T-helper 22 cell (primary cell): Measurements from ENCODE around the gene CFAP65.

Experiments used
- DNase-seq: peaks from one replicate; pipeline ENCODE4 v3.0.0-alpha.2; 2020; ENCODE audit warnings: low read depth

The CFAP65 gene

GRCh38 chr2:218992196-218992595 lies 49.1 kb downstream of the CFAP65 start:
- DNase-seq, result no peak

DNA sequence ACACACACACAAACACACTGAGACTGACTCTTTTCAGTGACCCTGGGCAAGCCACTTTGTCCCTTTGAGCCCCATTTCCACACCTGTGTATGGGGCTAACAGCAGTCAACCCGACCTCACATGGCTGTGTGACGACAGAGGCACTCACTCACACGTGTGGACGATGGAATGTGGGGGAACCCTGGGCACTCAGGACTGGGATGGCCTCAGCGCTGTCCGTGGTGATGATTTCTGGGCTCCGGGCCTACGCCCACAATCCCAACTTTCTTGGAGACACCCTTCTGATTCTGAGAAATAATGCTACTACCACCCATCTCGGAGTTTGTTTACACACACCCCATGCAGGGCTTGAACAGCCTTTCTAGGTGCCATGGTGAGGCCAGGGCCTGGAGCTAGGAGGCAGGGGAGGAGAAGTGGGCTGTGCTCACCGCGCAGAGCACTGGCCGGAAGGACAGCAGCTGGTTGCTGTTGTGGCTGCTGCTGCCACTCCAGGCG lies 49.6 kb downstream of the CFAP65 start:
- DNase-seq, result no peak

- DNase-seq, result no peak
These were observed 50.7 kb downstream of the CFAP65 start for GRCh38 chr2:218990612-218991011.

DNA sequence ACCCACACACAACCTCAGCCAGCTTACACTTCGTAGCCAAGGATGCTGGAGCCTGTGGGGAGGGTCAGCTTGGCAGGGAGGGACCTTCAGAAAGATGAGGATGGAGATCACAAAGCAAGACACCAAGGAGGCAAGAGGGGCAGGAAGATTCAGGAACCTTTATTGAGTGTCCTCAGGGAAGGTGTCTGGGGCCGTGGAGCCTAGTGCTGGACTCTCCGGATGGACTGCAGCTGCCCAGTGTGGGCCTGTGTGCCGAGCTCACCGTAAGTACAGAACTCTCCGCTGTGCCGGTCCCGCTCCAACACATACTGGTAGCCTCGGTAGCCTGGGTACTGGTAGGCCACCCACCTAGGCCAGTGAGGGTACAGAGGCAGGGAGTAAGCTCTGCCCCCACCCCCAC lies 51.3 kb downstream of the CFAP65 start:
- DNase-seq, result no peak

GRCh38 chr2:218988650-218989049 lies 52.7 kb downstream of the CFAP65 start:
- DNase-seq, result no peak

DNA sequence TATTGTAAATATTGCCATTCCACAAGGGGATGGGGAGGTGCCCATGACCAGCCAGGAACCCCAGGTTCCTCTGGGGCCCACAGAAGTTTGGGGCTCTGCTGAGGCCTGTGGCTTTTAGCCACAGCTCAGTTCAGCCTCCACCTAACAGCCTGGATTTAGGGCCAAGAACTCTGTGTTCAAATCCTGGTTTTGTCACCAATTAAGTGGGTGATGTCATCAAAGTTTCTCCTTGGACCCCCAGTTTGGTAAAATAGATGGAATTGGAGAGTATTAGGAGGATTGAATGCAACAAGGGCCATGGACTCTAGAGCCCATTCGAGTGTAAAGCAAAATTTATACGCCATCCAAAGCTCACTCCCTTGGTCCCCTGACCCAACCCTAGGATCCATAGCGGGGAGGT lies 53.2 kb downstream of the CFAP65 start:
- DNase-seq, result no peak

DNA sequence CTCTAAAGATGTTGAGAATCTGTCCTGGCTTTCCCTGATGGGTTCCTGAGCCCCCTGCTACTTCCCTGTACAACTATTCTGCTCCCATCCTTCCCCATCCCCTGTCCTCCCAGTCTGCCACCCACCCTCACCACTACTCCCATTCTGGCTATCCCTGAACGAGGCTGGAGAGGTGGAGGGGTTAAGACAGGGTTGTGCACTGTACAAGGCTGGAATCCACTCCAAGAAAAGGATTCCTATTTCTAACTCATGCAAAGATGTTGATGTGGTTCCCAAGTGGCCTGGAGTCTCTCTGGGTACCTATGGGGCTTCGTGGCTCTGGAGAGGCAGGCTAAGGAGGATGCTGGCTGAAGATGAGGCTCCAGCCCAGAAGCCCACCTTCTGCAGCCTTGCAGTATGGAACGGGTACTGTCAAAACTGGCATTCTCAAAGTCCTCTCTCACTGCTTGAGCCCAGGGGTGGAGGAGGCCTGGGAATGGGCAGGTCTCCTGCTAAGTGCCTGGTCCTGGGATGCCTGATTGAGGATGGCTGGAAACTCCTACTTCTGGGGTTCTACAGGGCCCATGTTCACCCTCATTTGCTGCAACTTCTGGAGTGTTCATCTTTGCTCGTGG lies 55.1 kb downstream of the CFAP65 start:
- no peak for DNase-seq

GRCh38 chr2:218985325-218986091 lies 55.8 kb downstream of the CFAP65 start:
- DNase-seq, result no peak

GRCh38 chr2:218985021-218985324 lies 56.3 kb downstream of the CFAP65 start, which contains the start of gene FEV:
FEV (minus strand) TSS chr2:218985184; CDS start chr2:218985075, 109 bp downstream.
- DNase-seq, result no peak

- no peak for DNase-seq
These were observed 56.9 kb downstream of the CFAP65 start for GRCh38 chr2:218984239-218985020.

GRCh38 chr2:218983934-218984238 lies 57.4 kb downstream of the CFAP65 start:
- no peak for DNase-seq

GRCh38 chr2:218983263-218983933 lies 57.9 kb downstream of the CFAP65 start:
- DNase-seq, result no peak

GRCh38 chr2:218982586-218983262 lies 58.6 kb downstream of the CFAP65 start:
- DNase-seq, result no peak

DNA sequence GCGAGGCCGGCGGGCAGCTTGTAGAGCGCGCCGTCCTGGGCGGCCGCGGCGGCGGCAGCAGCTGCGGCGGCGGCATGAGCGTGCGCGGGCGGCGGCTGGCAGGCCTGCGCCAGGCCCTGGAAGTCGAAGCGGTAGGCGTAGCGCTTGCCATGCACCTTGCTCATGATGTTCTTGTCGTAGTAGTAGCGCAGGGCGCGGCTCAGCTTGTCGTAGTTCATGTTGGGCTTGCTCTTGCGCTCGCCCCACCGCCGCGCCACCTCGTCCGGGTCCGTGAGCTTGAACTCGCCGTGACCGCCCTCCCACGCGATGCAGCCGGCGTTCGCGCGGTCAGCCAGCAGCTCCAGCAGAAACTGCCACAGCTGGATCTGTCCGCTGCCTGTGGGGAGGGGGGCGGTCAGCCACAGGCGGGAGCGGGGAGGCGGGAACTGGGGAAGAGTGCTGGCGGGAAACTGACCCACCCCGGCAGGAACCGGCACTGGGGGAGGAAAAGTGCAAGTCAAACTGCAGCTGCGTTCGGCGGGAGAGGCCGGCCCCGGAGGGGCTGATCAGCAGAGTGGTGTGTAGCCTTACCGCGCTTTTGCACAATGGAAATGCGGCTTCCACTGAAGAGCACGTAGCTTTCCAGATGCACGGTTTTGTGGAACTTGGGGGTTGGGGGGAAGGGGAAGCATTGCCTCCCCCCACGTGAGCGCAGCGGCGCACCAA lies 59.3 kb downstream of the CFAP65 start:
- no peak for DNase-seq

DNA sequence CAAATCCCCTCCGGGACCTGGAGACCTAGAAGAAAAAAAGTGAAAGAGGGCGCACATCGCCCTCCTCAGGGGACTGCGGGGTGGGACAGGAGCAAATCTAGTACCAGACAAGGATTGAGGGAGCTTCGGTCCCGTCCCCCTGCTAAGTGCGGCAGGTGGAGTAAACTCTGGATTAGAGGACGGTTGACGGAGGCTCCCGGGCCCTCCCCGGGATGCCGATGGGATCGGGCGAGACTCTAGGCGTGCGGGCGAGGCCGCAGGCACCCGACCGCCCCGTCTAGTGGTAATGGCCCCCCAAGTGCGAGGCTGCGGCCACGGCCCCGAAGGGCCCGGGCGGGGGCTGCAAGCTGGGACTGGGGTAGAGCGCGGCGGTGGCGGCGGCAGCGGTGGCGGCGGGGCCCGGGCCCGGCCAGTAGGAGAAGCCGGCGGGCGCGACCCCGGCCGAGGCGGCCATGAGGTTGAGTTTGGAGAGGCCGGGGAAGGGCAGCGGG lies 59.9 kb downstream of the CFAP65 start:
- DNase-seq, result no peak

- DNase-seq, result no peak
These were observed 60.5 kb downstream of the CFAP65 start for GRCh38 chr2:218980735-218981389.

DNA sequence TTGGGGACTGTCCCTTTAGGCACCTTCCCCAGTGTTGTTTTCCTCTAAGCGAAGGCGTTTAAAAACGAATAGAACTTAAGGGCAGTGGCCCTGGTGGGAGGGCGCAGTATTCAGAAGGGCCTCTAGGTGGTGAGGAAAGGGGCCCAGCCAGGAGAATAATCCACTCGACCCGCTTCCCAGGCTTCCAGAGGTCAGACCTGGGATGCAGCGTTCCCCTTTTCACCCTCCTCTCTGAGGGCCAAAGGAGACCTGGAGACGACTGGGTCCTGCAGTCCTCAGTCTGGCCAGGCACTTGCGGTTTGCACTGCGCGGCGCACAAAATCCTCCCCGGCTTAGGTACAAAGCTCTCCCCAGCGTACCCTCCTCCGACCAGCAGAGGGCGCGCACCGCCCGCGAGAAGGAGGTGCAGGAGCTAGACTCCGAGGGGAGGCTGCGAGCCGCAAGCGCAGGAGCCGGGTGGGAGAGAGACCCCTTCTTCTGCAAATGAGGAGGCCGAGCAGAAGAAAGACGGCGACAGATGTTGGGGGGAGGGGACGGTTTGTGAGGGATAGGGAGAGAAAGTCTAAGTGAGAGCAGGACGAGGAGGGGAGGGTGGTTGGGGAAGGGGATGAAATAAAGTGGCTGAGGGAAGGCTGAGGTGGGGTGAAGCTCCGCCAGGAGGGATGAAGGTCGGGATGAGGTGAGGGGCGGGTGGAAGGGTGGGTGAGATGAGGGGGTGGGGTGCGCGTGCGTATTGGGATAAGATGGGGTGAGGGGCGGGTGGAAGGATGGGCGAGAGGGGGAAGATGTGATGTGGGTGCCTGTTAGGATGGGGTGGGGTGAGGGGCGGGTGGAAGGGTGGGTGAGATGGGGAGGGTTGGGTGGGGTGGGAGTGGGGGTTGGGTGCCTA lies 61.2 kb downstream of the CFAP65 start:
- DNase-seq, result peak; percentile 60

DNA sequence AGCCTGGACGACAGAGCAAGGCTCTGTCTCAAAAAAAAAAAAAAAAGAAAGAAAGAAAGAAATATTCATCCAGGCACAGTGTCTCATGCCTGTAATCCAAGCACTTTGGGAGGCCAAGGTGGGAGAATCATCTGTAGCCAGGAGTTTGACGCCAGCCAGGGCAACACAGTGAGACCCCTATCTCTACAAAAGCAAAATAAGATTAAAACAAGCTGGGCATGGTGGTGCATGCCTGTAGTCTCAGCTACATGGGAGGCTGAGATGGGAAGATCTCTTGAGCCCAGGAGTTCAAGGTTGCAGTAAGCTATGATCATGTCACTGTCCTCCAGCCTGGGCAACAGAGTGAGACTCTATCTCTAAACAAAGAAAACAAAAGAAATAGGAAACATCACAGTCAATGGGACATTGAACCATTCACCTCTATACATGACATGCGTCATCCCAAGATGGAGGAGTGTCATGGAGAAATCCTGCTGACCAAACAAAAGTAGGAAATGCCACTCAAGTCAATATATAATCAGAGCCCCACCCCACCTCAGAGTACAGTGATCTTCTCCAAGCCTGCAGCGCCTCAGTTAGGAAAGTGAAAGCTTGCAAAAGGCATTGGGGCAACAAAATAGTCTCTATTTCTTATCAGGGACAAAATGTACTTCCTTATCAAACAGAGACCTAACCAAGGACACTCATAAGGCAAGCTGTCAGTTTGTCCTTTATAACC lies 66.1 kb downstream of the CFAP65 start:
- DNase-seq, result no peak

- DNase-seq, result no peak
These were observed 70.4 kb downstream of the CFAP65 start for GRCh38 chr2:218970894-218971293.
